ENCODE measurements around the gene LNX1. TPM values are rescaled to one million over a fixed set of nuclear protein-coding genes. Genes with fewer than 3 reads are reported as not detected.

Gene LNX1
- total RNA-seq, 4 donors from 2014 or later: 0.29 to 12.9 (median 8.8) TPM

DNA sequence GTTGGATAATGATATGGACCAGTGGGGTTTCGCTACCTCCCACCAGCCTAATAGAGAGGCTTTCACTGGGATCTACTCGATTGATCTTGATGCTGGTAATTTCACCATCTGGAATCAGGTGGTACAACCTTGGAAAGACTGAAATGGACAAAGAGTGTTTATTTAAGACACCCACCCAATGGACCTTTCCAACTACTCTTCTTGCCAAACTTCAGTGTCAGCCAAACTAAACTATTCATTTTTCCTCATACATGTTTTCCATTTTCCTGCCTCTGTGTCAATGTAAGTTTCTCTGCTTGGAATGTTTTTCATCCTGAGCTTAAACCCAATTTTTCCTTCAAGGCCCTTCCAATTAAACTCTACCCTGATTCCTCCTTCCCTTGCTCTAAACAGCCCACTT, 92.6 kb downstream of the LNX1 start:
- peaks cover 3 to 6% of the 10 kb centered on the region in 2 donors for H3K4me1 ChIP-seq
- peak overlapping the region; percentile 71 for H3K27ac ChIP-seq
- no peaks in the 10 kb centered on the region for H3K27me3 ChIP-seq
- no peaks in the 10 kb centered on the region for H3K36me3 ChIP-seq
- TF ChIP-seq, protein P1, sequence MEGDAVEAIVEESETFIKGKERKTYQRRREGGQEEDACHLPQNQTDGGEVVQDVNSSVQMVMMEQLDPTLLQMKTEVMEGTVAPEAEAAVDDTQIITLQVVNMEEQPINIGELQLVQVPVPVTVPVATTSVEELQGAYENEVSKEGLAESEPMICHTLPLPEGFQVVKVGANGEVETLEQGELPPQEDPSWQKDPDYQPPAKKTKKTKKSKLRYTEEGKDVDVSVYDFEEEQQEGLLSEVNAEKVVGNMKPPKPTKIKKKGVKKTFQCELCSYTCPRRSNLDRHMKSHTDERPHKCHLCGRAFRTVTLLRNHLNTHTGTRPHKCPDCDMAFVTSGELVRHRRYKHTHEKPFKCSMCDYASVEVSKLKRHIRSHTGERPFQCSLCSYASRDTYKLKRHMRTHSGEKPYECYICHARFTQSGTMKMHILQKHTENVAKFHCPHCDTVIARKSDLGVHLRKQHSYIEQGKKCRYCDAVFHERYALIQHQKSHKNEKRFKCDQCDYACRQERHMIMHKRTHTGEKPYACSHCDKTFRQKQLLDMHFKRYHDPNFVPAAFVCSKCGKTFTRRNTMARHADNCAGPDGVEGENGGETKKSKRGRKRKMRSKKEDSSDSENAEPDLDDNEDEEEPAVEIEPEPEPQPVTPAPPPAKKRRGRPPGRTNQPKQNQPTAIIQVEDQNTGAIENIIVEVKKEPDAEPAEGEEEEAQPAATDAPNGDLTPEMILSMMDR (IDR thresholded peaks at IDR 0.05): no peak
- no peak for TF ChIP-seq POLR2A (IDR thresholded peaks at IDR 0.05)
- intact Hi-C loops (cut with DNase I; ENCODE audit: low total_unique reads): no loop called here
- H3K4me3 ChIP-seq: no peak overlapping the region
- DNase-seq: no peak
- no peaks in the 10 kb centered on the region for H3K9me3 ChIP-seq

DNA sequence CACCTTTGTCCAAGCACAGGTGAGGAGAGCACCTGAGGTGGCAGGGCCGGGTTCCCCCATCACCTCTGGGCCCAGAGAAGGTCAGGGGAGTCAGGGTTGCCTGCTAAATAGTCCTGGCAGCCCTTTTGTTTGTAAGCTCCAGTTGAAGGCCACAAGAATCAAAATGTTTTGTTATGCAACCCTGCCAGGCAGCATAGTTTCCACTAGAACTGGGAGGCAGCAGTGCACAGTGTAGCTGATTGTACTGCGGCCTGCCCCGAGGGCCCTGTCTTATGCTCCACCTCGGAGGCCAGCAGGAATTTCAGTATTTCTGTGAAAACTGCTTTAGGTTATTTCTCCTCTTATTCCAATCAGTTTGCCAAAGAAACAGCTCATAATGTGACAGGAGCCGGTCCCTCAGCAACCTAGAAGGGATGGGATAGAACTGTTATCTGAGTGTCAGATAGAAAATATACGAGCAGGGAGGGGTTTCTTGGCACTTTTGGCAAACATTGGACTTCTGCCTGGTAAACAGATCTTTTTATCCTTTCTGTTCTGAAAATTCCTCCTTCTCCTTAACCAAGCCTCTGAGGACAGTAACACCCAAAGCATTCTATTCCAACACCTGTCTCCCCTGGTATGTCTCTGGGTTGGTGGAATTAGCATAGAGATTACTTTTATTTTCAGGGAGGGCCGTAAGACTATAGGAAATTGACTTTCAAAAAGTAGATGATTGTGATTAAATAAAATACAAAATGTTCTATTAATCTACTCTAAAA, 93.6 kb downstream of the LNX1 start:
- Histone ChIP-seq H3K9me3 (no peaks in the 10 kb centered on the region), H3K27me3 (no peaks in the 10 kb centered on the region), H3K36me3 (no peaks in the 10 kb centered on the region), H3K4me1 (peaks cover 3 to 6% of the 10 kb centered on the region in 2 donors), H3K4me3 (no peak overlapping the region), H3K27ac (peak overlapping the region; percentile 71)
- DNase-seq: peak; percentile 47 to 48
- intact Hi-C loops (cut with DNase I; ENCODE audit: low total_unique reads): no loop called here
- TF ChIP-seq, protein P1 (IDR thresholded peaks at IDR 0.05): peak in 2 of 4 experiments; percentile 14 to 30
- TF ChIP-seq POLR2A (IDR thresholded peaks at IDR 0.05): no peak

DNA sequence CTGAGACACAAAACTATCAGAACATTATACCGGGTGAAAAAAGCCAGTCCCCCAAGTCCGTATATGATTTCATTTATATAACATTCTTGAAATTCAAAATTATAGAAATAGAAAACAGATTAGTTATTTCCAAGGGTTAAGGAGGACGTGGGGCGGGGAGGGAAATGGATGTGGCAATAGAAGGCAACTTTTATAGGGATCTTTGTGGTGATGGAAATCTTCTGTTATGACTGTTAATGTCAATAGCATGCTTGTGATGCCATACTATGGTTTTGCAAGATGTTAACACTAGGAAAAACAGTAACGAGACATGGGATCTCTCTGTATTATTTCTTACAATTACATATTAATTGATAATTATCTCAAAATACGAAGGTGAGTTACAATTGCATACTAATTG, 96.4 kb downstream of the LNX1 start:
- intact Hi-C loops (cut with DNase I; ENCODE audit: low total_unique reads): no loop called here
- H3K4me1 ChIP-seq: peaks cover 3 to 6% of the 10 kb centered on the region in 2 donors
- no peaks in the 10 kb centered on the region for H3K36me3 ChIP-seq
- no peak overlapping the region for H3K27ac ChIP-seq
- H3K4me3 ChIP-seq: no peak overlapping the region
- TF ChIP-seq, protein P1 (IDR thresholded peaks at IDR 0.05): no peak
- TF ChIP-seq POLR2A (IDR thresholded peaks at IDR 0.05): no peak
- no peak for DNase-seq
- H3K9me3 ChIP-seq: no peaks in the 10 kb centered on the region
- H3K27me3 ChIP-seq: no peaks in the 10 kb centered on the region

DNA sequence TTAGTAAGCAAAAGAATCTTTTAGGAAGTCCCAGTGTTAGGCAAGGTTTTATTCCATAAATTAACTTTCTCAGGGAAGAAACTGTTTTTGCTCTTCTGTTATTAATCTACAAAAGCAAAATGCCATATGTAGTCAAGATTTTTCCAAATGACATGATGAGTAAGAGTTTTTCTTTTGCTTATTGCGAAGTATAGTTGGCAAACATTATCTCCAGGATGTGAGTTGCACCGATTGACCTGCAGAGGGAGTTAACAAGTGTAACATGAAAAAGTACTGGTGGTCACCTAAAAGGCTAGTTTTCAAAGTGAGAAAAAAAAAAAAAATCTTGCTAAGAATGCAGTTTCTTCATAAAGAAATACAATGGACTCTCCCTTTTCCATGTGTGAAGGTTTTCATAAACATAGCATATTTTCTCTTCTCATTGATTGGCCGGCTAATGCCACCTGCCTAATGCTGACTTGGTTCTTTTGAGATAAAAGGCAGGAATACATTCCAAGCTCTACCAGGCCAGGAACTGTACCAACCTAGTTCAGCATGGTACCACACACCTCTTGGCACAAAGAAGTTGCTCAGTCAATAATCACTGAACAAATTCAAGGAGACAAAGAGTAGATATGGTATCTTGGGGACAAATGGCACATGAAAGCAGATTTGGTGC, 100.2 kb downstream of the LNX1 start:
- no peak overlapping the region for H3K4me3 ChIP-seq
- H3K27me3 ChIP-seq: no peaks in the 10 kb centered on the region
- intact Hi-C loops (cut with DNase I; ENCODE audit: low total_unique reads): no loop called here
- H3K36me3 ChIP-seq: no peaks in the 10 kb centered on the region
- H3K9me3 ChIP-seq: no peaks in the 10 kb centered on the region
- TF ChIP-seq, protein P1 (IDR thresholded peaks at IDR 0.05): peak; percentile 45 to 82 (median 68)
- TF ChIP-seq POLR2A (IDR thresholded peaks at IDR 0.05): no peak
- DNase-seq: peak; percentile 48 to 73
- peak overlapping the region; percentile 26 to 28 for H3K27ac ChIP-seq
- H3K4me1 ChIP-seq: no peaks in the 10 kb centered on the region
